DMS 273 (cell line): Measurements from ENCODE around the gene HOXA4.

ENCODE experiments used
- DNase-seq: peaks from one replicate; lab custom pipeline; 2025; ENCODE audit not compliant: unreplicated experiment; lab: John Stamatoyannopoulos, UW

Gene HOXA4

GRCh38 chr7:27147199-27148030, 16.9 kb upstream of the HOXA4 start, which contains the start of gene HOXA6:
Gene HOXA6, minus strand, starts transcription at chr7:27147774. Its CDS starts 25 bp downstream, at chr7:27147749.
- DNase-seq = no peak

- DNase-seq = no peak
Measured at GRCh38 chr7:27146491-27147198, 16.1 kb upstream of the HOXA4 start.

- DNase-seq = no peak
Measured at GRCh38 chr7:27145914-27146412, 15.4 kb upstream of the HOXA4 start.

GRCh38 chr7:27145165-27145913, 14.8 kb upstream of the HOXA4 start:
- DNase-seq = no peak

- no peak for DNase-seq
Measured at GRCh38 chr7:27144781-27145164, 14.2 kb upstream of the HOXA4 start.

GRCh38 chr7:27143950-27144780, 13.6 kb upstream of the HOXA4 start:
- DNase-seq = no peak

- DNase-seq = peak; percentile 95
Measured at GRCh38 chr7:27143023-27143949, 12.7 kb upstream of the HOXA4 start, which contains the start of gene HOXA5. Gene HOXA5, minus strand, starts transcription at chr7:27143681. Its CDS starts 74 bp downstream, at chr7:27143607.

- peak; percentile 68 for DNase-seq
Measured at GRCh38 chr7:27142580-27143022, 12.0 kb upstream of the HOXA4 start.

- peak; percentile 60 for DNase-seq
Measured at GRCh38 chr7:27141923-27142579, 11.5 kb upstream of the HOXA4 start.

- no peak for DNase-seq
Measured at GRCh38 chr7:27141137-27141922, 10.8 kb upstream of the HOXA4 start.

GRCh38 chr7:27140126-27140857, 9.7 kb upstream of the HOXA4 start:
- no peak for DNase-seq

GRCh38 chr7:27139334-27140125, 9.0 kb upstream of the HOXA4 start:
- DNase-seq = no peak

- no peak for DNase-seq
Measured at GRCh38 chr7:27138985-27139333, 8.4 kb upstream of the HOXA4 start.

GRCh38 chr7:27138472-27138871, 7.9 kb upstream of the HOXA4 start:
- DNase-seq = no peak

- DNase-seq = no peak
Measured at GRCh38 chr7:27137640-27138315, 7.2 kb upstream of the HOXA4 start.

GRCh38 chr7:27134392-27134791, 3.8 kb upstream of the HOXA4 start:
- no peak for DNase-seq
